ENCODE data around the gene TCAF1.
"Not testable (repeated sequence)": the region's sequence is repeated elsewhere in the genome, so short reads cannot be mapped to it uniquely, and the experiment has no call there.

GRCh38 chr7:143816471-143817133 lies 85.4 kb downstream of the TCAF1 start:
- not testable (repeated sequence) for TF ChIP-seq ELF4, PKNOX1, ARNT, NFRKB, SP1, TARDBP (IDR thresholded peaks at IDR 0.05)
